Right hindlimb (tissue), 1 donor: ENCODE results near the gene HSPB6.
A peak's percentile ranks its signal among the peaks of the same experiment; 100 is the strongest.

Experiments
- DNase-seq: peaks from one replicate; pipeline ENCODE4 v3.0.0-alpha.2; 2018

The HSPB6 gene

GRCh38 chr19:35764432-35765315 is 7.8 kb upstream of the HSPB6 start:
- DNase-seq = peak; percentile 8

DNA sequence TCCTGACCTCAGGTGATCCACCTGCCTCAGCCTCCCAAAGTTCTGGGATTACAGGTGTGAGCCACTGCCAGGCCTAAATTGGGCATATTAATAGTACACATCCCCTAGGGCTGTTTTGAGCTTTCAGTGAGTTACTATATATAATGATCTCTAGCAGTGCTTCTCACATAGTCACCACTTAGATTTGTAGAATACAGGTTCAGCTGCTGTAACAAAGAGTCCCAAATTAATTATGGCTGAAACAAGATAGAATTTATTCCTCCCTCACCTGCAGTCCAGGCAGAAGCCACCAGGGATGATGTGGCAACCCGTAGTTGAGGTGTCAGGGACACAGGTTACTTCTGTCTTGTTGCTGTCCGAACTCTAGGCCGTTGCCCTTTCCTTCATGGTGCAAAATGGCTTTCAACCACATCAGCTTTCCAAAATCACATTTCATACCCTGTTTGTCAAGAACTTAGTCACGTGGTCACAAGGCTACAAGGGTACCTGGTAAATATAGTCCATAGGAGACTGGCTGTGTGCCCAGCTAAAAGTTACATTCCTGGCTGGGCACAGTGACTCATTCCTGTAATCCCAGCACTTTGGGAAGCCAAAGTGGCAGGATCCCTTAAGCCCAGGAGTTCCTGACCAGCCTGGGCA is 4.0 kb upstream of the HSPB6 start:
- no peak for DNase-seq

- no peak for DNase-seq
Measured at GRCh38 chr19:35759697-35760096, 2.9 kb upstream of the HSPB6 start.

DNA sequence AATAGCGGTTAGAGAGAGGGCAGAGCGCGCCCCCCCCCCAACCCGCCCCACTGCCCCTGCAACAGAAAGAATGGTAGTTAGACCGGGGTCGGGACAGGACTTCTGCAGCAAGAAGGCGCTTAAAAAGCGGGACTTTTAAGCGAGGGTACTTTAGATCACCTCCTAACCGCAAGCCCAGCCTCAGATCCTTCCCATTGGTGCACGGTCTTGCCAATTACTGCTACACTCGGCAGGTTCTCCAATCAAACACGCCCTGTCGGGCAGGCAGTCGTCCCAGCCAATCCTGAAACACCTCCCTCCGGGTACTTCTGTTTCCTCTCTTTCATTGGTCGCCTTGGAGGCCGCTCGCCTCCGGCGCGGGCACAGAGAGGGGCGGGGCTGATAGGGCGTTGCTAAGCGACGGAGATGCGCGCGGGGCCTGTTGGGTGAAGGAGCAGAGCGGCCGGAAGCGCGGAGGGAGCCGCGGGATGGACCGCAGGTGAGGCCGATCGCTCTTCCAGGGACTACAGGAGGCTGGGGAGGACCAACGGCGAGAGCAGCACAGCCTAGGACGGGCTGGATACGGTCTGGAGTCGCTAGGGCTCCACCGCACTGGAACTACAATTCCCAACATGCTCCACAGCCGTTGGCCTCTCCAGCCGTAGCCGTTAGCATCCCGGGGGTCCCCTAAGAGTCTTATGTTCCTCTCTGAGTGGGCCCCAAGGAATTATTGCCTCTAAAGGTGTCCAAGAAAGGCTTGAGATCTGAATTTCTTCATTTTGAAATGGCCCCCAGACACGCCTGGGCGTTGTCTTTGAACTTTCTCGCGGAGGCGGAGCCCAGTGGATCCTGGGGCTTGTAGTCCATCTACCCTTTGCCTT is 1.1 kb upstream of the HSPB6 start, which contains the start of gene PROSER3:
Gene PROSER3, plus strand, starts transcription at position 428 of the 860 bp plus-strand sequence. Its CDS starts 40 bp downstream, at position 468.
- DNase-seq = peak; percentile 100

DNA sequence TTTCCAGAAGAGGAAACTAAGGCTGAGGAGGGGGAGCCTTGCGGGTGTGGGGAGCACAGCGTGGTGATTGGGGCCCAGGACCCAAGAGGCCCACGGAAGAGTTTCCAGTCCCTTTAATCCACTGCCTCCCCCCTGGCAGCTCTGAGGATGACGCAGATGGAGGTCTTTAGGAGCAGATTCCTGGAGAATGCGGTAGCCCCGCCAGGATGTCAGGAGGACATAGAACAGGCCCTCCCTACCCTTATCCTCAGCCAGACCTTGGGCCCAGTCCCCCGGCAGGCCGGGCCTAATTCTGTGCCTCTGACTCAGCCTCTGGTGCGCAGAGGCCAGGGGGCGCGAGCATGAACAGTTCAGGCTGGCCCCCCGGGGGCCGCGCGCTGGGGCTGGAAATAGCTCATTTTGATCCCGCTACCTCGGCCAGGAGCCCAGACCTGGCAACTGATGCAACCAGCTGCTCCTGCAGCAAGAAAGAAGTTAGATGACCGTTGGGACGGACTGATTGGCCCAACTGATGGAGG is 461 bp upstream of the HSPB6 start:
- DNase-seq = peak; percentile 97

- peak; percentile 89 for DNase-seq
Measured at GRCh38 chr19:35755550-35756376, 1.1 kb downstream of the HSPB6 start.

- no peak for DNase-seq
Measured at GRCh38 chr19:35755131-35755549, 1.7 kb downstream of the HSPB6 start.

- no peak for DNase-seq
Measured at GRCh38 chr19:35754370-35755130, 2.3 kb downstream of the HSPB6 start.

DNA sequence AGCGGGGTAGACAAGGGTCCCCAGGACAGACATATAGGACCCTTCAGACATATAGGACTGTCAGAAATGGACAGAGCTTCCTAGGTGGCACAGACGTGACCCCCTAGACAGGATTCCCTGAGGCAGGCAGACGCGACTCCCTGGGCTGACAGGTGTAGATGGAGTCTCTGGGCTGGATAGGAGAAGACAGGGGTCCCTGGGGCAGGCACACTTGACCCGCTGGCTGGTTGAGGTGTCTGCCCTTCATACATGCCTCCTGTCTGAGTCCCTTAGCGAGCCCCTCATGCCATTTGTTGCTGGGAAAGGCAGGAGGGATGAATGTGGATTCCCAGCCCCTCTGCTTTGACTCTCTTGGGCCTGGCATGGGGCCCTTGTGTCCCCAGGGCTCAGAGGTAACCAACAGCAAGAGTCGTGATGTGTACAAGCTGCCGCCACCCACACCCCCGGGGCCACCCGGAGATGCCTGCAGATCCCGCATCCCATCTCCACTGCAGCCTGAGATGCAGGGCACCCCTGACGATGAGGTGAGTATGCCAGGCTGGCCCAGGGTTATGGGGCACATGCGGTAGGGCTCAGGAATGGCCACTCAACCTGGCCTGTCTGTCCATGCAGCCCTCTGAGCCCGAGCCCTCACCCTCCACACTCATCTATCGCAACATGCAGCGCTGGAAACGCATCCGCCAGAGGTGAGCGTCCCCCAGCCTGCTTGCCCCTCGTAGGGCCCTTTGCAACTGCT is 3.0 kb downstream of the HSPB6 start:
- DNase-seq = no peak

- peak; percentile 17 for DNase-seq
Measured at GRCh38 chr19:35752746-35753350, 4.0 kb downstream of the HSPB6 start.

DNA sequence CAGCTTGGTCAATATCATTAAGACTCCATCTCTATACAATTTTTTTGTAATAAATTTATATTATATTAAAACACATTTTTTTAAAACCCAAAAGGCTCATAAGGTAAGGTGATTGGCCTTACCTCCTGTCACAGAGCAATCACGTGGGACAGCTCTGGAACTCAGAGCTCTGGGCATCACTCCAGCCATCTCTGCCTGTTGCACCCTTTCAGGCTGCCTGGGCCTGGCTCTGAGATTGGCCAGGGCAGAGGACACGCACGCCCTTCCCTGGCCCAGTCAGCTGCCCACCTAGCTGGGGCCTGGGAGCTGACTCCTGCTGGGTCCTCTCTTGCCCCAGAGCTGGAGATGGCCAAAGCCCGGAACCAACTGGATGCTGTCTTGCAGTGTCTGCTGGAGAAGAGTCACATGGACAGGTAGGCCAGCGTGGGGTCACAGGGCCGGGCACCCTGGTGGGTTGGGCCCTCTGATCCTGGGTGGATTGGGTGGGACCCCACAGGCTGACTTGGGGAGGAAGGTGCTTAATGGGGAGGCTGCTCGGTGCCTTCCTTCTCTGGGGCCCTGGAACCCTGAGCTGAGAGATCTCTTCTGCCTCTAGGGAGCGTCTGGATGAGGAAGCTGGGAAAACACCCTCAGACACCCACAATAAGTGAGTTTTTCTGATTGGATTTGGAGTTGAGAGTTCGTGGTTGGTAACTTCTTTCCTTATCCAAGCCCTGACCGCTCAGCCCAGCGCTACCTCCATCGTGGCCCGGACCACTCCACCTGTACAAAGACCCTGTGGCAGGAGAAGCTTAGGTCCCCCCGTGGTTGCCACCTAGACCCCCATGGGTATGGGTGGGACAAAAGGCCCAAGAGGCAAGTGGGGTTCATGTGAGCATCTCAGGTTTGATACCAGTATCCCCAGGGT is 4.7 kb downstream of the HSPB6 start:
- DNase-seq = peak; percentile 15

- DNase-seq = peak; percentile 17
Measured at GRCh38 chr19:35750167-35750566, 6.7 kb downstream of the HSPB6 start.

DNA sequence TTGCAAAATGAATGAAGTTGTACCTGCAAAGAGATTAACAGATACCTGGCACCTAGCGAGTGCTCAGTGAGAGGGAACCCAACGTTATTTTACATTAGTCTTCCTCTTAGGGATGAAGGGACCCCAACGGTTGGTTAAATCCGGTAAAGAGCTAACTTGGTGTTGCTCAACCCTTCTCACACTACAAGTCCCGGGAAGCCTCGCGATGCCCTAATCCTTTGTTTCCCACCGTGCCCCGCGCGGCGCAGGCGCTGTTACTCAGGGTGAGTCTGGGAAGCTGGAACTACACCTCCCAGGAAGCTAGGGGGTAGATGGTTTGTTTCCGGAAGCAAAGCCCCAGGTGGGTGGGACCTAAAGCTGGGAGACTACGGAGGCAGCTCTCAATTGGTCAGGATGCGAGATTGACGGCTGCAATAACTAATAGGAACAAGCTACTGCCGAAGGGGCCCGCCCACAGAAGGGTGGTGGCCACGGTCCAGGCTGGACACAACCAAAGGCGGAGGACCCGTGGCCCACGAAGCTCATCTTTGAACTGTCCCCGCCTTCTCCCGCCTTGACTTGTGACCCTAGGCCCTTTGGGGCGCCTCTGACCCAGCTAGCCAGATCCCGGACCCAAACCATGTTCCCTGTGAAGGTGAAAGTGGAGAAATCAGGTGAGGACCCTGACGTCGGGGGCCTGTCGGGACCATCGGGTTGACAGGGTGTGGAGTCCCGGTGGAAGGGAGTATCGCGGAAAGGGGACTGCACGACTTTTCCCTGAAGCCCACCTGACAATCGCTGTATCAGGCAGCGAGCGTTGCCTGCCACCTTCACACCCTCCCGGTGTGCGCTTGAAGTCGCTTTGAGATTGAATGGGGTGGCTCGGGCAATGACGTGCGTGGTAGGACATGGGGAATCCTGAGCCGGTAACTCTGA is 8.5 kb downstream of the HSPB6 start, which contains the start of gene LIN37:
Gene LIN37, plus strand, starts transcription at position 471 of the 915 bp plus-strand sequence. Its CDS starts 149 bp downstream, at position 620.
- peak; percentile 99 for DNase-seq

- DNase-seq = no peak
Measured at GRCh38 chr19:35746531-35746930, 10.3 kb downstream of the HSPB6 start.

GRCh38 chr19:35746087-35746462 is 10.8 kb downstream of the HSPB6 start:
- DNase-seq = no peak

DNA sequence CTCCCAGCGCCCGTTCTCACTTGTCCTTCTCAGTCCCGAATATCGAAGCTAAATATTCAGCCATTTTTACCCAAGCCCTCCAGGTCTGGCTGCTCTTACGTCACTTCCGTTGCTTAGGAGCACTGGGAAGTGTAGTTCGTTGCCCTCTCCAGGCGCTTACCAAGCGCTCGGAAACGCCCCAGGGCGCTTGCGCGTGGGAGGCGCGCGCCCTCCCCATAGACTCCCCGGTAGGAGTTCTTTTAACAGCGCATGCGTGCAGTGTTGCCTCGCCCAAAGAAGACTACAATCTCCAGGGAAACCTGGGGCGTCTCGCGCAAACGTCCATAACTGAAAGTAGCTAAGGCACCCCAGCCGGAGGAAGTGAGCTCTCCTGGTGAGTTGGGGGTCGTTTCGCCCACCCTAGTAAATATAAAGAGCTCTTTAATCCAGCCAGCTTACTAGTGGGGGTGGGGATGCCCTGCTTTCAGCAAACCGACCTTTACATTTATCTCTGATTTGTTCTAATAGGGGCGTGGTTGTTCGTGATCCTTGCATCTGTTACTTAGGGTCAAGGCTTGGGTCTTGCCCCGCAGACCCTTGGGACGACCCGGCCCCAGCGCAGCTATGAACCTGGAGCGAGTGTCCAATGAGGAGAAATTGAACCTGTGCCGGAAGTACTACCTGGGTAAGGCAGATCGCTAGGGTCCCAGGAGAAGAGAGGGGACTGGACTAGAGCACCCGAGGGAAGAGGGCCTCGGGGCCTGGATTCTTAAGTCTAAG is 11.3 kb downstream of the HSPB6 start, which contains the start of the genes PSENEN and U2AF1L4:
Gene PSENEN, plus strand, starts transcription at position 324 of the 759 bp plus-strand sequence. Its CDS starts 280 bp downstream, at position 604.
Gene U2AF1L4, minus strand, starts transcription at position 91 of the 759 bp plus-strand sequence. Its CDS starts 27 bp downstream, at position 64.
- DNase-seq = peak; percentile 99
